Erythroblast (primary cell): ENCODE results near the gene TUBGCP4.

ENCODE experiments used
- GATA1 ChIP-seq: IDR thresholded peaks from 2 replicates; pipeline ENCODE4 v1.6.1; 2011; ENCODE audit warnings: low read depth, mild to moderate bottlenecking, control low read depth, low read length, moderate library complexity
- POLR2A ChIP-seq: IDR thresholded peaks from 2 replicates; pipeline ENCODE4 v1.6.1; 2011; ENCODE audit warnings: mild to moderate bottlenecking, low read length

DNA sequence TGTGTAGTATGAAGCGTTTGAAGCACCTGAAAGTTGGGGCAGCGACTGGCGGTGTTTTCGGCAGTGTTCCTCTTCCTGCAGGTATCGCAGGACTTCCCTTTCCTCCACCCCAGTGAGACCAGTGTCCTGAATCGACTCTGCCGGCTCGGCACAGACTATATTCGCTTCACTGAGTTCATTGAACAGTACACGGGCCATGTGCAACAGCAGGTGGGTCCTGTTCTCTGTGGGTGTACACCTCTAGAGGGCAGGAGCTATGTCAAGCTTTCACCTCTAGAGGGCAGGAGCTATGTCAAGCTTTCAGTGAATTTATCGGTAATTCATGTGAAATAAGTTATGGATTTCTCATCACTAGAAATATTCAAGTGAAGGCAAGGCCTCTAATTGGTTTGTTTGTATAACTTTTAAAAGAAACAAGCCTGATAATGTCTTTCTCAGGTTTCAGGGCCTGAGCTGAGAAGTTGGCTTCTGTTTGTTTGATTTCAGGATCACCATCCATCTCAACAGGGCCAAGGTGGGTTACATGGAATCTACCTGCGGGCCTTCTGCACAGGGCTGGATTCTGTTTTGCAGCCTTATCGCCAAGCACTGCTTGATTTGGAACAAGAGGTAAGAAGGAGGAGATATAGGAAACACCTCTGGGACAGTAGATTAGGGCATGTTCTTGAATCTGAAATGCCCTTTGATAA lies 5.3 kb downstream of the TUBGCP4 start:
- TF ChIP-seq POLR2A (no peak), GATA1 (no peak)
